DMS114 treated with DMSO at 0.1 percent for 48 hours (cell line): ENCODE measurements around the gene SCNM1.

Experiments used
- DNase-seq: peaks from one replicate; lab custom pipeline; 2025; ENCODE audit not compliant: unreplicated experiment; lab: John Stamatoyannopoulos, UW

SCNM1 gene, protein sequence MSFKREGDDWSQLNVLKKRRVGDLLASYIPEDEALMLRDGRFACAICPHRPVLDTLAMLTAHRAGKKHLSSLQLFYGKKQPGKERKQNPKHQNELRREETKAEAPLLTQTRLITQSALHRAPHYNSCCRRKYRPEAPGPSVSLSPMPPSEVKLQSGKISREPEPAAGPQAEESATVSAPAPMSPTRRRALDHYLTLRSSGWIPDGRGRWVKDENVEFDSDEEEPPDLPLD

DNA sequence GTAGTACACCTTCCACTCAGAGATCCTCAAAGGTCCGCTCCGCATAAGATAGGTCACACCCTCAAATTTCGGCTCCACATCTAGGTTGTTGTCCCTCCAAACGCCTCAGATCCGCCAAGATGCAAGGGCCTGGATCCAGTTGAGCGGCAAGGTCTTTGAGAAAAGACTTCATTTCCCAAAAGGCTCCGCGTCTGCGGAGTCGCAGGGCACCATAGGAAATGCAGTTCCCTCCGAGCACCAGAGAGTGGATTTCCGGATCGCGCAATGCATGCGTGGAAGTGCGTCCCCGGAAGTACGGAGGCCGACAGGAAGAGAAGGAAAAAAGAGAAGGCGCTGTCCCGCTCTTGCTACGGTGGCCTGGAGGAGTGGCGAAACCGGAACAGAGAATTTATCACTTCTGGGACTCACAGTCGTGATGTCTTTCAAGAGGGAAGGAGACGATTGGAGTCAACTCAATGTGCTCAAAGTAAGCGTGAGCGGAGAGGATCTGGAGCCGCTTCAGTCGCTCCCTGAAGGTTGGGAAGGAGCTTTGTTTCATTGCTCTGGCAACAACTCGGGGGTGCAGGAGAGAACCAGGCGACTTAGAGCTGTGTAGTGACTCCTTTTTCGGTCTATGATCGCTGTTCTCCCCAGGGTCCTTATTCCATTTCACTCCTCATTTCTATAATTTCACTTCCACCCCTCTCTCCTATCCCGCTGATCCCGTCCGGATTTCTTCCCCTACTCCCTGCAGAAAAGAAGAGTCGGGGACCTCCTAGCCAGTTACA is at the start of gene SCNM1, which contains the start of gene LYSMD1:
TSS of gene SCNM1 (plus strand) at position 407 of the 767 bp plus-strand sequence. CDS start at position 416, 9 bp downstream.
TSS of gene LYSMD1 (minus strand) at position 165 of the 767 bp plus-strand sequence. CDS start 644 bp downstream, outside the sequence.
- DNase-seq, result peak; percentile 99

GRCh38 chr1:151124763-151125403 is 41.1 kb upstream of the SCNM1 start:
- no peak for DNase-seq

DNA sequence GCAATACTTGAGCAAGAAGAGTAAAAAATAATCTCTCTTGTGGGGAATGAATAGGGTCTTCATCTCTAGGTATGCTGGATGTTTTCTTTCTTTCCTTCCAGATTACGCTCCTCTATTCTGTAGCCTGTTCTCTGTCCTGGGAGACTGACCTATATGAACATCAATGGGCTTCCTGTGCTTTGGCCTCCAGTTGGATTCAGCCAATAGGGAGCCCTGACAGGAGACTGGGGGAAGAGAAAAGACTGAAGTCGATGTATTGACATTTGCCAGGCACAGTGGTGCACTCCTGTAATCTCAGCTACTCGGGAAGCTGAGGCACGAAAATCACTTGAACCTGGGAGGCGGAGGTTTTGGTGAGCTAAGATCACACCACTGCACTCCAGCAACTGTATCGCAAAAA is 37.1 kb upstream of the SCNM1 start:
- no peak for DNase-seq

DNA sequence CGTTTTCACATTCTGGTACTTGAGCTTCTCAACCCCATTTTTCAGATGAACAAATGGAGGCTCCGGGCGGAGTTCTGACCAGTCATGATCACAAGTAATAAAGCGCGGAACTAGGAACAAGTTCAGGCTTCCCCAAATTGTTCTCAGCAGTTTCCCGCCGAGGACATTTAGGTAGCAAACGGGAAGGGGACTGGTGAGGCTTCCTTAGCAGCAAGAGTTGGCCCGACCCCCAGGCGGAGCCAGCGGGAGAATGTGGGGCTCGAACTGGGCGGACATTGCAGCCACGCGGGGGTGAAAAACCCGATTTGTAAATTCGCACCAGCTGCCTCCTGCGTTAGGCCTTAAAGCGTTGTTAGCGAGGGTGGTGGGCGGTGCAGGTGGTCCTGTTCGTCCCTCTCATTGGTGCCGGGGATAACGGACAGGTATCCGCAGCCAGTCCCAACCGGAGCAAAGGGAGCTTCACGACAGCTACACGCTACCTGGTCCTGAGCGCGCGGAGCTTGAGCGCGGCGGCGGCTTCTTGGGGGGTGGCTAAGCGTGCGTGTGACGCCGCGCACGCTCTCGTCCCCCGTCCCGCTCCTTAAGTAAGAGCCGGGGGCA is 34.9 kb upstream of the SCNM1 start:
- peak; percentile 82 for DNase-seq

DNA sequence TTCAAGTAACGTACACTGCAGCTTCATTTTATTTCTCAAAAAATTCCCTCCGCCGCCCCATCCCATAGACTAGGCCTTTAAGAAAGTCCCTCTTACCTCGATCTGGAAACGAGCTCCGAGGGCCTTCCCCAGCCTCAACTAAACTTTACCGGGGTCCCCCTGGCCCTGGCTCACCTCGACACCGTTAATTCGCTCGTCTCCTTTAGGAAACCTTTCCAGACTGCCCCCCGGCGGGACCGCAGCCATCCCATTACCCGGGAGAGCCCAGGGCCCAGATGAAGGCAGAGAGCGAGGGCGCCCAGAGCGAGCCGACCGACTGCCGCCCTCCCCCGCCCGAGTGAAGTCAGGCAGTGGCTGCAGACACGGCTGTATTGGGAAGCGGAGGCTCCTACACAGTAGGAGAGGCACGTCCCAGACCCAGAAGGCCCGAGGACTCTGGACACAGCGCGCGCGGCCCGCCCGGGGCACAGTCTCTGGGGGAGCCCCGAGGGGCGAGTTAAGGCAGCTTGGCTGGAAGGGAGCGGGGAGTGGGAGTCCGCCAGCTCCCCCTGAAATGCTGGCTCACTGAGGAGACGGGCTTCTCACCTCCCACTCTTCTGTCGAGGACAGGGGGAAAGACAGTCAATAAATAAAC is 34.1 kb upstream of the SCNM1 start:
- no peak for DNase-seq

- DNase-seq, result no peak
Observed at GRCh38 chr1:151132335-151133017, 33.5 kb upstream of the SCNM1 start.

GRCh38 chr1:151133018-151133806 is 32.7 kb upstream of the SCNM1 start:
- no peak for DNase-seq

- no peak for DNase-seq
Observed at GRCh38 chr1:151134396-151134795, 31.5 kb upstream of the SCNM1 start.

GRCh38 chr1:151134991-151135390 is 31.0 kb upstream of the SCNM1 start:
- no peak for DNase-seq

DNA sequence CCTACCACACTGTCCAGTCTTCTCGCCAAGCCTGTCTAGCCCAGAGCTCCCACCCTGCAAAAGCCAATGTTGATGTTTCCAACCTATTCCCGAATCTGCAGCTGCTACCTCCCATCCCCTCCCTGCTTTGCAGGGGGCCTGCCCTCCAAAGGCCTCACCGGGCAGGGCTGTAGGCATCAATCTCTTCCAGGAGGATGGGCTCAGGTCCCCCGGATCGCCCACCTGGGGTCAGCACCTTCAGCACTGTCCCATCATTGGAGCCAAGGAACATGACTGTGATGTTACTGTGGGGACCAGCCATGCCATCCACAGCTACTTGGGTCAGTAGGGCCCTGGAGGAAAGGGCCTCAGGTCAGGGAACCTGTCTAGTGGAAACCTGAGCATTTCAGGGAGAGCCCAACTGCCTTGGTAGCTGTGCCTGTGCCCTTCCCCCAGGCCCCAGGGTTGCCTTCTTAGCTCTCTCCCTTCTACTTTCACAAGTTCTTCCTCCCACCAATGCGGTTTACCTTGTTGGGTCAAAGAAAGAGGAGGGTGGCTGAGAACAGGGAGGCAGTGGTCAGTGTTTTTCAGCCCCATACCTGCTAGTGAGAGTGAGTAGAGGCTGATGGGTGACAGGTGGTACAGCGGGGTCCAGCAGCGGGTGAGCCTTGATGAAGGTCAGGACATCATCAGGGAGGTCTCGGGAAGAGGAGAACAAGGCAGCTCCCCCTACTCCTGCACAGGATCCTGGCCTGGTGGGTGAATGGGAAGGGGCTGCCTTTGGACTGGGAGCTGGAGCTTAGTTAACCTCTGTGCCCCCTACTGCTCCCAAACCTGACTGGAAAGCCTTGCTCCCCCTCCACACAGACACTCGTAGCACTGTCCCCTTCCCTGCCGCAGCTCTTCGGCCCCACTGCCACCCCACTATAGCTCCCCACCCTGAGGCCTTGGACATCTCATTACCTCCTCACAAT is 30.2 kb upstream of the SCNM1 start:
- DNase-seq, result no peak

- DNase-seq, result no peak
Observed at GRCh38 chr1:151137789-151138188, 28.2 kb upstream of the SCNM1 start.

- no peak for DNase-seq
Observed at GRCh38 chr1:151142411-151143056, 23.4 kb upstream of the SCNM1 start.

GRCh38 chr1:151143057-151143435 is 22.9 kb upstream of the SCNM1 start:
- no peak for DNase-seq

DNA sequence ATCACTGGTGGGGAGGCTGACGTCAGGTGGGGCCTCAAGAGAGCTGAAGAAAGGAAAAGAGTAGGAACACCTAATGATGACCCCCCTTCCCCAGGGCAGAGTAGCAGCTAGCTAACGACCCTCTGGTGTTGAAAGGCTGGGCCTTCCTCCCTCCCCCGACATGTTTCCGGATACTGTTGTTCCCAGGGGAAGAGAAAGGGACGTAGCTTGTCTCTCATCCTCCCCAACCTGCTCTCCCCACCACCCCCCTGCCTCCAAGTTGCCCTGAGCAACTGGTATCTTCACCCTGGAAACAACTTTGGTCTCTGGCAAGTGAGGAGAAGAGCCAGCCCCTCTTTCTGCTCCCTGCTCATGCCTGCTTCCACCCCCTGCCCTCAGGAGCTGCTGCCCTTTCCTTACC is 22.0 kb upstream of the SCNM1 start:
- DNase-seq, result no peak

DNA sequence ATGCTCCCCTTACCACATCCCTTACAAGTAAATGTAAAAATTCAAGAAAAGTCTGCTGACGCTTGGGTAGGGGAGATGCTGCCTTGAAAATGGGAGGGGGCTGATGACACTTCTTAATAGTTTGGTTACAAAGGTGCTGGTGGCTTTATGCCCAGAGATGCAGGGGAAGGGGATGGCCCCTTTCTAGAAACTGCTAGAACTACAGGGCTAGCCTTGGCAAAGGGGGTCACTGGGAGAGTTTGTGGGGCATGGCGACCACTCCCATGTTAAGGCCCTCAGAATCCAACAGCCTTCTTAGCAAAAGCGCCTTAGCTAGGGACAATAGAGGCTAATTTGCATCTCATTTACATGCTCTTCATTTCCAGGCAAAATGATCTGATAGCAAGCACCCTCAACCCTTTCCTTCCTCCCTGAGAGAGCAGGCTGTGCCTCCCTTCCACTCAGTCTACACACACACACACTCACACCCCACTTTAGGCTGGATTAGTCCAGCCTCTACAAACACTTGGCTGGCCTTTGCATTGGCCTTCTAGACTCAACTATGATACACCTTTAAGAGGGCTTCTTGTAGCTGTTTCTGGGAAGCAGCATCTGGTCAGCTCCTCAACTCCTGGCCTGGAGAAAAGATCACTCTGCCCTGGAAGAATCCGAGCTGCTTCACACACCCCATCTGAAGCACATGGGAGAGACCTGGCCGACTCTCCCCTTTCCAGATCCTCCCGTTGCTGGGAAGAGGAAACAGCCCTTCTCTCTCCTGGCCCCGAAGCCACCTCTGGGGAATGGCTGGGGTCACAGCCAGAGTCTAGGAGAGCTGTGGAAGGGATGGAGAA is 21.3 kb upstream of the SCNM1 start:
- DNase-seq, result no peak

DNA sequence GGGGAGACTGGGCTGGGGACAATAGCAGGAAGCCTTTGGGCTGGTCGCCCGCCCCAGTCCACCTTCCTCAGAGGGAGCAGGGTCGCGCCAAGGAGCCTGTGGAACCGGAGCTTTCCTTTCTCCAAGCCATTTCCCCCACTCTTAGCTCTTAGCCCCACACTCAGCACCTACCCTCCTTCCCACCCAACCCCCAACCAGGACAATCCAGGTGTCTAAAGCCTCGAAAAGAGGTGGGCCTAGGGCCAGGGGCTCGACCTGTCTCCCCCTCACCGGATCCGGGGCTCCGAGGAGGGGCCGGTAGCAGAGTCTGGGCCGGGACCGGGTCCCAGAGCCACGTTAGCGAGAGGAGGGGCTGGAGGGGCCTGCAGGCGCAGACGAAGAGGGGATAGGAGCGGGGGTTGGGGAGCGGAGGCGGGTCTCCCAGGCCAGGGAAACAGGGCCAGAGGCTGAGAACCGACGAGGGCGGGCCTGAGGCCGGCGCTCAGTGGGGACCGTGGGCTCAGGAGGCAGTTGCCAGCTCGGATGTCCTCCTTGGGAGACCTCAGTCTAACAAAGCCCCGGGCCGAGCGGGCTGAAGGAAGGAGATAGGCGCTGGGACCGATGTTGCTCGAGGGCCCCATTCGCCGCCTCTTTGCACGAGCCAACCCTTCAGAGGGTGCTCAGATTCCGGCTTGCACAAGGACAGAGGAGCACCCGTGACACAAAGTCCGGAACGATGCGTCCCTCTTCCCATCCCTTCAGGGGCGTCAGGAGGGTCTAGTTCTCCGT is 20.5 kb upstream of the SCNM1 start:
- DNase-seq, result no peak

DNA sequence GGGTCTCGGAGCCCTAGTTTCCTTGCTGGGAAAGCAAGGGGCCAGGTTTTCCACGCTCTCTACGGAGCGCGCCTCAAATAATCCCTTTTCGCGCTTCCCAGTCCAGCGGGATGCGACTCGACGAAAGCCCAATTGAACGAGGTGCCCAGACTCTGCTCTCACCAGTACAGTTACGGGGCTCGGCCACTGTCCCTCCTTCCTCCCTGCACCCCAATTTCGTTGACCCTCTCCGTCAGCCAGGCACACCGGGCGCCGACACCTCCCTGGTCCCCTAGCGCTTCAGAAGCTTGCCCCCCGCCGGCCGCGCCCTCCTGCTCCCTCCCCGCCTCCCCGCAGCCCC is 19.9 kb upstream of the SCNM1 start:
- no peak for DNase-seq
